HCT116 (cell line): ENCODE measurements around the gene STK11. TPM values are rescaled to one million over a fixed set of nuclear protein-coding genes. Genes with fewer than 3 reads are reported as not detected.
A peak's percentile ranks its signal among the peaks of the same experiment; 100 is the strongest.

Experiments
- ATAC-seq: fragments of 200-7000 bp; cut with Tn5 transposase; 2 replicates; pipeline ENCODE4 v1.9.1; 2020; ENCODE audit warnings: mild to moderate bottlenecking, moderate library complexity
- BruUV-seq: library from RNA; stranded (reverse); fragments of 400-500 nt; replicated peaks from 2 replicates; lab custom pipeline; 2021; lab: Mats Ljungman, UMichigan
- CTCF ChIA-PET: fragments of 300-600 bp; sonication (Branson Sonifier 250); formaldehyde crosslinking; loops from one replicate; lab custom pipeline; 2021; ENCODE audit warnings: antibody characterized with exemption; lab: Charles Lee
- POLR2A ChIA-PET: fragments of 300-600, 350-600 bp; sonication (Branson Sonifier 250); formaldehyde crosslinking; loops from one replicate; lab custom pipeline; 2021; ENCODE audit warnings: antibody characterized with exemption; lab: Charles Lee
- RAD21 ChIA-PET, 2 experiments: fragments of 300-600 bp; sonication (Branson Sonifier 250); formaldehyde crosslinking; loops; one replicate each; lab custom pipeline; 2023; ENCODE audit warnings: low total read pairs in 2 of 2; ENCODE audit not compliant: uncharacterized antibody in 2 of 2, unreplicated experiment in 2 of 2, low non-redundant PET in 1 of 2; lab: Charles Lee
- DNase-seq: peaks from one replicate; pipeline ENCODE4 v3.0.0-alpha.2; 2010; ENCODE audit warnings: low read depth, low spot score
- H2AFZ ChIP-seq: fragments of 200-600 bp; shearing (Covaris generic), sonication (generic); 2 replicates; pipeline ENCODE4 v1.6.1; 2017; ENCODE audit warnings: low read depth, mixed run types, mixed read lengths, antibody characterized with exemption, low read length; ENCODE audit not compliant: poor library complexity, severe bottlenecking
- H3K27ac ChIP-seq: 2 replicates; pipeline ENCODE4 v1.5.1; 2012; ENCODE audit warnings: low read depth, low read length
- H3K27me3 ChIP-seq: fragments of 200-600 bp; sonication (generic); 2 replicates; pipeline ENCODE4 v1.6.1; 2016; ENCODE audit warnings: mixed run types, low read length, mixed read lengths; ENCODE audit not compliant: insufficient read depth
- H3K36me3 ChIP-seq, 2 experiments: fragments of 200-500 bp in 1 of 2; fragments of 200-600 bp in 1 of 2; sonication (Bioruptor generic) in 1 of 2; sonication (generic) in 1 of 2; 2 replicates each; pipeline versions ENCODE4 v1.5.1 to v1.6.1; 2014 to 2016; ENCODE audit warnings: low read length in 2 of 2, inconsistent platforms in 1 of 2, mixed read lengths in 1 of 2, mixed run types in 1 of 2; ENCODE audit not compliant: insufficient read depth in 2 of 2, control insufficient read depth in 1 of 2
- H3K4me1 ChIP-seq, 2 experiments: fragments of 200-600 bp in 1 of 2; sonication (generic) in 1 of 2; 2 replicates each; pipeline versions ENCODE4 v1.5.1 to v1.6.1; 2012 to 2017; ENCODE audit warnings: low read length in 2 of 2, inconsistent platforms in 1 of 2, mild to moderate bottlenecking in 1 of 2, mixed read lengths in 1 of 2, mixed run types in 1 of 2, moderate library complexity in 1 of 2; ENCODE audit not compliant: insufficient read depth in 2 of 2, control insufficient read depth in 1 of 2
- H3K4me2 ChIP-seq: fragments of 200-600 bp; sonication (generic); 2 replicates; pipeline ENCODE4 v1.6.1; 2017; ENCODE audit warnings: mixed run types, low read length, mixed read lengths
- H3K4me3 ChIP-seq, 2 experiments: fragments of 200-600 bp in 1 of 2; sonication (generic) in 1 of 2; replicated peaks in 1 of 2; 2 replicates each; pipeline ENCODE4 v1.5.1; 2011 to 2016; ENCODE audit warnings: low read length in 2 of 2, control low read depth in 1 of 2, low read depth in 1 of 2, mild to moderate bottlenecking in 1 of 2, mixed read lengths in 1 of 2, mixed run types in 1 of 2
- H3K79me2 ChIP-seq: fragments of 200-600 bp; sonication (generic); 2 replicates; pipeline ENCODE4 v1.6.1; 2017; ENCODE audit warnings: mild to moderate bottlenecking, mixed run types, low read length, moderate library complexity, mixed read lengths; ENCODE audit not compliant: insufficient read depth
- H3K9ac ChIP-seq: fragments of 200-600 bp; sonication (generic); 2 replicates; pipeline ENCODE4 v1.6.1; 2016; ENCODE audit warnings: low read length, mixed read lengths
- H3K9me2 ChIP-seq: fragments of 200-600 bp; sonication (generic), shearing (Covaris generic); 2 replicates; pipeline ENCODE4 v1.6.1; 2017; ENCODE audit warnings: mixed run types, mild to moderate bottlenecking, moderate library complexity; ENCODE audit not compliant: insufficient read depth
- H3K9me3 ChIP-seq, 2 experiments: fragments of 200-500 bp in 1 of 2; fragments of 200-600 bp in 1 of 2; sonication (Bioruptor generic) in 1 of 2; sonication (generic) in 1 of 2; 2 replicates each; pipeline ENCODE4 v1.6.1; 2014 to 2017; ENCODE audit warnings: low read length in 2 of 2, mixed read lengths in 2 of 2, inconsistent platforms in 1 of 2, low read depth in 1 of 2, mild to moderate bottlenecking in 1 of 2, mixed run types in 1 of 2, moderate library complexity in 1 of 2; ENCODE audit not compliant: control insufficient read depth in 1 of 2, insufficient read depth in 1 of 2
- H4K20me1 ChIP-seq: fragments of 200-600 bp; sonication (generic), shearing (Covaris generic); 2 replicates; pipeline ENCODE4 v1.6.1; 2017; ENCODE audit warnings: mixed run types, mild to moderate bottlenecking, moderate library complexity; ENCODE audit not compliant: insufficient read depth
- CTCF ChIP-seq, 3 experiments: fragments of 200-600 bp in 1 of 3; sonication (generic) in 1 of 3; IDR thresholded peaks in 2 of 3; conservative IDR thresholded peaks in 1 of 3; 2 replicates each; pipeline ENCODE4 v1.5.1; 2012 to 2017; ENCODE audit warnings: low read depth in 2 of 3, low read length in 2 of 3, antibody characterized with exemption in 1 of 3, borderline replicate concordance in 1 of 3, control low read depth in 1 of 3, mild to moderate bottlenecking in 1 of 3, mixed read lengths in 1 of 3, mixed run types in 1 of 3, moderate library complexity in 1 of 3; ENCODE audit not compliant: insufficient read depth in 1 of 3
- EGR1 ChIP-seq: IDR thresholded peaks from 2 replicates; pipeline ENCODE4 v1.6.1; 2012; ENCODE audit warnings: low read depth
- EZH2phosphoT487 ChIP-seq: fragments of 200-600 bp; IDR thresholded peaks from 2 replicates; pipeline ENCODE4 v1.6.1; 2018; ENCODE audit warnings: antibody characterized with exemption, borderline replicate concordance
- FOSL1 ChIP-seq: IDR thresholded peaks from 2 replicates; pipeline ENCODE4 v1.6.1; 2012; ENCODE audit warnings: low read depth
- TCF7L2 ChIP-seq: IDR thresholded peaks from 2 replicates; pipeline ENCODE4 v1.7.0; 2011; ENCODE audit warnings: borderline replicate concordance, inconsistent platforms; ENCODE audit not compliant: insufficient read depth, insufficient read length; ENCODE audit errors: extremely low read depth
- ZBTB33 ChIP-seq: IDR thresholded peaks from 2 replicates; pipeline ENCODE4 v1.6.1; 2011; ENCODE audit warnings: mild to moderate bottlenecking, low read length, moderate library complexity; ENCODE audit not compliant: insufficient replicate concordance; ENCODE audit errors: extremely low read depth
- intact Hi-C: fragments of 100-400 bp; cut with micrococcal nuclease; formaldehyde crosslinking; loops from 2 replicates; pipeline ENCODE4 v1.10.0; 2022
- total RNA-seq: library from RNA; stranded (reverse); gene quantifications from one replicate; pipeline ENCODE4 v1.2.1, GENCODE V29; 2021; ENCODE audit not compliant: unreplicated experiment

Gene STK11
- total RNA-seq, 1 experiment from 2014 or later = 86.9 TPM

GRCh38 chr19:1276628-1277022, 71.0 kb downstream of the STK11 start:
- ChIA-PET CTCF (no interaction called here), RAD21 (no interaction called here), POLR2A (no interaction called here)
- peaks cover 51% of the 10 kb centered on the region for H3K79me2 ChIP-seq
- ATAC-seq = no peak
- H3K36me3 ChIP-seq = peaks cover 20 to 30% of the 10 kb centered on the region in 2 experiments; a peak in 3 of 4 replicates
- H2AFZ ChIP-seq = no peak overlapping the region
- H3K4me2 ChIP-seq = peak overlapping the region; percentile 99
- H3K9me3 ChIP-seq = no peaks in the 10 kb centered on the region
- no peaks in the 10 kb centered on the region for H3K9me2 ChIP-seq
- peaks cover 17 to 43% of the 10 kb centered on the region in 2 experiments for H3K4me1 ChIP-seq
- intact Hi-C loops = loop anchor here (10.0 kb wide), 1 partner anchor 128 kb away; the partner anchor contains the start of genes DAZAP1 and GAMT
- H3K27me3 ChIP-seq = no peaks in the 10 kb centered on the region
- TF ChIP-seq EGR1 (no peak), ZBTB33 (no peak), CTCF (IDR thresholded peaks at IDR 0.05 in 2 of 3, conservative IDR thresholded peaks at IDR 0.05 in 1 of 3; ENCODE audit: borderline replicate concordance in 1 of 3, insufficient read depth in 1 of 3, low read depth in 2 of 3, low read length in 2 of 3) (no peak), EZH2phosphoT487 (no peak), TCF7L2 (no peak), FOSL1 (no peak)
- no peaks in the 10 kb centered on the region for H4K20me1 ChIP-seq
- H3K27ac ChIP-seq = peak overlapping the region; percentile 100
- peak overlapping the region; percentile 97 for H3K9ac ChIP-seq
- H3K4me3 ChIP-seq = peak overlapping the region; percentile 84 to 85
- no TSS peak for BruUV-seq
- no peak for DNase-seq
